Anterior cingulate cortex (tissue), 58 donors: ENCODE measurements around the gene MT1M.
A peak's percentile ranks its signal among the peaks of the same experiment; 100 is the strongest.

Experiments used
- DNase-seq, 58 donors: peaks; one replicate each; lab custom pipeline; 2025; lab: John Stamatoyannopoulos, UW

The MT1M gene

DNA sequence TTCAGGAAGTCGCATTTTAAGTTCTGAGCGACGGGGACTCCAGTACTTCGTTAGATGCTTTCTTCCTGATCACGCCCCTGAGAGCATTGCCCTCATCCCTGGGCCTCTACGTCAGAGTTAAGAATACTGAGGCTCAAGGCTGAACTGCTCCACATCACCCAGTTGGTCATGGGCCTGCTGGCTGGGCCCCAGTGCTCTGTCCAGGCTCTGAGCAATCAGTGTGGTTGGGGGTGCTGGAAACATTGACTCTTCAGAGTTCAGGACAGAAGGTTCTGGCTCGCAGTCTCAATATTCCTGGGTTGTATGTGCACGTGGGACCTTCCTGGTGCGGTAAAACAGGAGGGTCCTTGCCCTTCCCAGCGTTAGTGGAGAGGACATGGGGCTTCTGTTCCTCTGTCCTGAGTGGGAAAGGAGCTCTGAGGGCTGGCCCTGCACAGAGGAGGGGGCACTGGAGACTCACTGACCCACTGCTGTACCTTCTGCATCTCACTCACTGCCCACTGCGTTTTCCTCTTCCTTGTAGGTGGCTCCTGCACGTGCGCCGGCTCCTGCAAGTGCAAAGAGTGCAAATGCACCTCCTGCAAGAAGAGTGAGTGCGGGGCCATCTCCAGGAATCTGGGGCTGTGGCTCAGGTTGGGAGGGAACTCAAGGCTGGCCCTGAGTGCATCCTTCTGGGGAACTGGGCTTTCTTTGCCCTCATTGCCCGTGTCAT is 6.4 kb upstream of the MT1M start:
- DNase-seq: peak in 3 of 58 donors; percentile 34 to 40 (median 39)

DNA sequence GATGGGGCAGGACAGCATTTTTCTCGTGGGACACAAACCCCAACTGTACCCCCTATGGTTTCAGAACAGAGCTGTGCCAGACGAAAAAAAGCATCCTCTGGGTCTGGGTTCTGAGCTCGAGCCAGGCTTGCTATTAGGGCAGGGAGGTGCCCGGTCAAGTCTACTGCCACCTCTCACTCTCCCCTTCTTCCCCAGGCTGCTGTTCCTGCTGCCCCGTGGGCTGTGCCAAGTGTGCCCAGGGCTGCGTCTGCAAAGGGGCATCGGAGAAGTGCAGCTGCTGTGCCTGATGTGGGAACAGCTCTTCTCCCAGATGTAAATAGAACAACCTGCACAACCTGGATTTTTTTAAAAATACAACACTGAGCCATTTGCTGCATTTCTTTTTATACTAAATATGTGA is 5.8 kb upstream of the MT1M start:
- no peak for DNase-seq

DNA sequence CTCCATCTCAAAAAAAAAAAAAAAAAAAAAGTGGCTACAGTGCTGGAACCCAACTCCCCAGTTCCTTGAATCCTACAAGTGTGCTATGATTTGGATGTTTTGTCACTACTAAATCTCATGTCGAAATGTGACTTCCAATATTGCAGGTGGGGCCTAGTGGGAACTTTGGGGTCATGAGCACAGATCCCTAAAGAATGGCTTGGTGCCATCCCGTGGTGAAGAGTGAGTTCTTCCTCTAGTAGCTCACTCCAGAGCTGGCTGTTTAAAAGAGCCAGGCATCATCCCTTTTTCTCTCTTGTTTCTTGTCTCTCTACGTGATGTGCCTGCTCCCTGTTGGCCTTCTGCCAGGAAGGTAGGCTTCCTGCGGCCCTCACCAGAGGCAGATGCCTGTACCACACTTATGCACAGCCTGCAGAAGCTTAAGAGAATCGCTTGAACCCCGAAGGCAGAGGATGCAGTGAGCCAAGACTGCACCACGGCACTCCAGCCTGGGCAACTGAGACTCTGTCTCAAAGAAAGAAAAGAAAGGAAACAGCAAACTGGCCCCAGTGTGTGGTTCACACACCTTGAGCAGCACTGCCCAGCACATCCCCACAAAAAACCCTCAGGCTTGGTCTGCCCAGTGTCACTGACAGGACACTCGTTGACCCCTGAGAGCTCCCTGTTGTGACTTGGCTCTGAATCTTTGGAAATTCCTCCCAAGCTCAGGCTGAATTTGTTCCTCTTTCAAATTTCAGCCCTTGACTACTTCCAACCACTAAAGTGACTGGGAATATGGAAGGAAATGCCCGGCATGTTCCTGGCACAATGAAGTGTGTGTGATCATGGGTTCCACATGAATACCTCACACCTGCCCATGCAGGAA is 3.7 kb upstream of the MT1M start:
- DNase-seq: no peak

DNA sequence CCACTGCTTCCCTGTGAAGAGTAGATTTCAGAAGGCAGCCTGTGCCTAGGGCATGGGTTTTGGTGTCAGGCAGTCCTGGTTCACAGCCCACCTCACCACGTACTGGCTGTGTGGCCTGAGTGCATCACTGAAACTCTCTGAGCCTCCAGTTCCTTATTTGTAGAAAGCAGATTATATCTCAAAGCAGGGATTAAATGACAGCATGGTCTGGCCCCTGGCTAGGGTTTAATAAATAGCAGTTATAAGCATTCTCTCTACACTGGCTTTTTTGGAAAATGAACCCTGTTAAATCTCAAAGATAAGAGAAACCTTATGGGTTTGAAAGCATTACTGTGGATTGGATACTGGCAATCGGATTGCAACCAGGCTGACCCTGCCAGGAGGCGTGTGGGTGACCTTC is 2.9 kb upstream of the MT1M start:
- DNase-seq: no peak

DNA sequence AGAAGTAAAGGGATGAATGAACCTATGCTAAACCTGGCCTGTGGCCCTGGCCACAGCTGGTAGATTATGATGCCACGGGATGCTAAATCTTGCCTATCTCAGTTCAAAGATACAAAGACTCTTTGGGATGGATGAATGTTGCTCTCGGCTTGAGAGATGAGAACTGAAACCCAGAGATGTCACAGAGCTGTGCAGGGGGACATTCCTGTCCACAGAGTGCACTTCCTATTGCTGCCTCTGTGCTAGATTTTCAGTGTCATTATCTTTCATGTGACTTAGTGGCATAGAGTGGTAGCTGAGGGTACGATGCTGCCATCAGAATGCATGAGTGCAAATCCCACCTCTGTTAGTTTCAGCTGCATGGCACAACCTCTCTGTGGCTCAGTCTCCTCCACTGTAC is 2.3 kb upstream of the MT1M start:
- DNase-seq: no peak

DNA sequence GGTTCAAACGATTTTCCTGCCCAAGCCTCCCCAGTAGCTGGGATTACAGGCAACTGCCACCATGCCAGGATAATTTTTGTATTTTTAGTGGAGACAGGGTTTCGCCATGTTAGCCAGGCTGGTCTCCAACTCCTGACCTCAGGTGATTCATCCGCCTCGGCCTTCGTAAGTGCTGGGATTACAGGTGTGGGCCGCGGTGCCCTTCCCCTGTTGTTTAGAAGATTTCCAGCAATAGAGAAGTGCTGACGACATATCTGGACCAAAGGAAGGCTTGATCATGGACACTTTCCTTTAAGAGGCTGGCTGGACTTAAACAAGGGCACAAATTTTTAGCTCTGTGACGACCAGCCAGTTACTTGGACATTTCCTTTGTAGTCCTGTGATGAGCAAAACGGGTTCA is 1.3 kb upstream of the MT1M start:
- no peak for DNase-seq

DNA sequence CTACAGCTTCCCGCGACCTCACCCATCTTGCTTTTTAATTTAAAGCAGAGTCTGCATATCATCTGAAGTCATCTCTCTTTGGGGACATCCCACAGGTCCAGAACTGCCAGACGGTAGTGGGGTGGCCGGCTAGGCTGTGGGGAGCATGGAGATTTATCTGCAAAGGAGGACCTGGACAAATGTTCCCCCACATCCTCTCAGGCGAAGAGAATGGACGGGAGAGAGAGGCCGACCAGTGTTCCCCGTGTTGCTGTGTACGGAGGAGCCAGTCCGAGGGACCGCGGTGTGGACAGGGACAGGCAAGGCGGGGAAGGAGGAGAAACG is 665 bp upstream of the MT1M start:
- no peak for DNase-seq

DNA sequence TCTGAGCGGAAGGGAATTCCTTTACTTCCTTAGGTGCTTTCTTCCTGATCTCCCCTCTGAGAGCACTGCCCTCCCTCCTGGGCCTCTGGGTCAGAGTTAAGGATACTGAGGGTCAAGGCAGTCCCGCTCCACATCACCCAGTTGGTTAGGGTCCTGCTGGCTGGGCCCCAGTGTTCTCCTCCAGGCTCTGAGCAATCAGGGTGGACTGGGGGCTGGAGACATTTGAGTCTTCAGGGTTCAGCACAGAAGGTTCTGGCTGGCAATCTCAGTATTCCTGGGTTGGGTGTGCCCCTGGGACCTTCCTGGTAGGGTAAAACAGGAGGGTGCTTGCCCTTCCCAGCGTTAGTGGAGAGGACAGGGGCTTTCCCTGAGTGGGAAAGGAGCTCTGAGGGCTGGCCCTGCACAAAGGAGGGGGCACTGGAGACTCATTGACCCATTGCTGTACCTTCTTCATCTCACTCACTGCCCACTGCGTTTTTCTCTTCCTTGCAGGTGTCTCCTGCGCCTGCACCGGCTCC is 448 bp downstream of the MT1M start:
- DNase-seq: peak in 1 of 58 donors; percentile 37

DNA sequence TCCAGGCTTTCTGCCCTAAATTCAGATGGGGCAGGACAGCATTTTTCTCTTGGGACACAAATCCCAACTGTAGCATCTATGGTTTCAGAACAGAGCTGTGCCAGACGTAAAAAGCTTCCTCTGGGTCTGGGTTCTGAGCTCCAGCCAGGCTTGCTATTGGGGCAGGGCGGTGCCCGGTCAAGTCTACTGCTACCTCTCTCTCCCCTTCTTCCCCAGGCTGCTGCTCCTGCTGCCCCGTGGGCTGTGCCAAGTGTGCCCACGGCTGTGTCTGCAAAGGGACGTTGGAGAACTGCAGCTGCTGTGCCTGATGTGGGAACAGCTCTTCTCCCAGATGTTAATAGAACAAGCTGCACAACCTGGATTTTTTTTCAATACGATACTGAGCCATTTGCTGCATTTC is 1.1 kb downstream of the MT1M start:
- peak in 1 of 58 donors; percentile 14 for DNase-seq

DNA sequence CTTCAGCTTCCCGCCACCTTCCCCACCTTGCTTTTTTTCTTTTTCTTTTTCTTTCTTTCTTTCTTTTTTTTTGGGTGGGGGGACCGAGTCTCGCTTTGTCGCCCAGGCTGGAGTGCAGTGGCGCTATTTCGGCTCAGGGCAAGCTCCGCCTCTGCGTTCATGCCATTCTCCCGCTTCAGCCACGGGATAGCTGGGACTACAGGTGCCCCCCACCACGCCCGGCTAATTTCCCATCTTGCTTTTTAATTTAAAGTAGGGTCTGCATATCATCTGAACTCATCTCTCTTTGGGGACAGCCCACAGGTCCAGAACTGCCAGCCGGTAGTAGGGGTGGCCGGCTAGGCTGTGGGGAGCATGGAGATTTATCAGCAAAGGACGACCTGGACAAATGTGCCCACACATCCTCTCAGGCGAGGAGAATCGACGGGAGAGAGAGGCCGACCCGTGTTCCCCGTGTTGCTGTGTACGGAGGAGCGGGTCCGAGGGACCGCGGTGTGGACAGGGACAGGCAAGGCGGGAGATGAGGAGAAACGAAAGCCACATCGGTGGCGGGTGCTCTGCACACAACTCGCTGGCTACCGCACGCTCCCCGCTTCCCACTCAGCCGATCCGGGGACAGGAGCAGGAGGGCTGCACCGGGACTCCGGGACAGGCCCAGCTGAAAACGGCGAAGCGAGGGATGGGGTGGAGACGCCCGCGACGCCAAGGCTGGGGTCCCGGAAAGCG is 2.4 kb downstream of the MT1M start:
- no peak for DNase-seq

DNA sequence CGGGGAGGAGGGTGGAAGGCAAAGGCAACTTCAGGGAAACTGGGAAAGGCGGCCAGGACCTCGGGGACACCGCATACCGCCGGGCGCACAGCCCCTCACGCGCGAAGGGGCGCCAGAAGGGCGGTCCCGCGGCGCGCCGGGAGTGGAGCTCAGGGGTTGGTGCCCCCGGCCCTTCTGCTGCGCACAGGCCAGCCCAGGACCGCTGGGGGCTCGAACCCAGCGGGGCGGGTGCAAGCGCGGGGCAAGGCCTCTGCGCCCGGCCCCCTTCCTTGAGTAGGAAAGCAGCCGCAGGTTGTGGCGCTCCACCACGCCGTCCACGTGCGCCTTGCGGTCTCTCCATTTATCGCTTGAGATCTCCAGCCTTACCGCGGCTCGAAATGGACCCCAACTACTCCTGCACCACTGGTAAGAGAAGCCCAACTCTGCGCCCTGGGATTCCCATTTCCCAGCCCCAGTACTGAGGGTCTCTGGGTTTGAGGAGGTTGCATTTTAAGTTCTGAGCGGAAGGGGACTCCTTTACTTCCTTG is 3.0 kb downstream of the MT1M start:
- DNase-seq: no peak

DNA sequence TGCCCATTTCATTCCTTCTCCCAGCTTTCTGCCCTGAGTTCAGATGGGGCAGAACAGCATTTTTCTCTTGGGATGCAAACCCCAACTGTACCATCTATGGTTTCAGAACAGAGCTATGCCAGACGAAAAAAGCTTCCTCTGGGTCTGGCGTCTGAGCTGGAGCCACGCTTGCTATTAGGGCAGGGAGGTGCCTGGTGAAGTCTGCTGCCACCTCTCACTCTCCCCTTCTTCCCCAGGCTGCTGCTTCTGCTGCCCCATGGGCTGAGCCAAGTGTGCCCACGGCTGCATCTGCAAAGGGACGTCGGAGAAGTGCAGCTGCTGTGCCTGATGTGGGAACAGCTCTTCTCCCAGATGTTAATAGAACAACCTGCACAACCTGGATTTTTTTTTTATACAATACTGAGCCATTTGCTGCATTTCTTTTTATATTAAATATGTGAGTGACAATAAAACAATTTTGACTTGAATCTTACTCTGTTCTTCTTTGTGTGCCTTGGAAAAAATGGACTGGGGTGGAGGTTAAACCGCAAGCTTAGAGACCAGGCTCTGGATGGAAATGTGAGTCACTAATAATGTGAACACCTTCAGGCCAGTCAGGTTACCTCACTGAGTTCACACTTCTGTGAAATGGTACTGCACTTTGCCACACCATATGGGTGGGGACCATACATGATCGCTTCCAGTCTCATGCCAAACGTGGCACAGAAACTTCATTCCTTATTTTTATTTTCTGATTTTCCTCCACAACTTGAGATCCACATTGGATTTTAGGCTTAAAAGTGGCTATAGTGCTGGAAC is 4.4 kb downstream of the MT1M start:
- DNase-seq: no peak

DNA sequence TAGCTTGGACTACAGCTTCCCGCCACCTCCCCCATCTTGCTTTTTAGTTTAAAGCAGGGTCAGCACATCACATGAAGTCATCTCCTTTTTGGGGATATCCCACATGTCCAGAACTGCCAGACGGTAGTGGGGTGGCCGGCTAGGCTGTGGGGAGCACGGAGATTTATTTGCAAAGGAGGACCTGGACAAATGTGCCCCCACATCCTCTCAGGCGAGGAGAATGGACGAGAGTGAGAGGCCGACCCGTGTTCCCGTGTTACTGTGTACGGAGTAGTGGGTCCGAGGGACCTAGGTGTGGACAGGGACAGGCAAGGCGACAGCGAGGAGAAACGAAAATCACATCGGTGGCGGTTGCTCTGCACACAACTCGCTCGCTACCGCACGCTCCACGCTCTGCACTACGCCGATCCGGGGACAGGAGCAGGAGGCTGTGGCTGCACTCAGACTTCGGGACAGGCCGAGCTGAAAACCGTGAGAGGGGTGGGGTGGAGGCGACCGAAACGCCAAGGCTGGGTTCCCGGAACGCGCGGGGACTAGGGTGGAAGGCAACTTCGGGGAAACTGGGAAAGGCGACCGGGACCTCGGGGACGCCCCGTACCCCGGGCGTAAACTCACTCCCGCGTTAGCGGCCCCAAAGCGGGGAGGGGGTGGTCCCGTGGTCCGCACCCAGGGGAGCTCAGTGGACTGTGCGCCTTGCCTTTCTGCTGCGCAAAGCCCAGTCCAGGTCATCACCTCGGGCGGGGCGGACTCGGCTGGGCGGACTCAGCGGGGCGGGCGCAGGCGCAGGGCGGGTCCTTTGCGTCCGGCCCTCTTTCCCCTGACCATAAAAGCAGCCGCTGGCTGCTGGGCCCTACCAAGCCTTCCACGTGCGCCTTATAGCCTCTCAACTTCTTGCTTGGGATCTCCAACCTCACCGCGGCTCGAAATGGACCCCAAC is 5.6 kb downstream of the MT1M start, which contains the start of gene MT1A:
Gene MT1A, plus strand, starts transcription at position 853 of the 937 bp plus-strand sequence. Its CDS starts 73 bp downstream, at position 926.
- peak in 24 of 58 donors; percentile 5 to 53 (median 25) for DNase-seq

DNA sequence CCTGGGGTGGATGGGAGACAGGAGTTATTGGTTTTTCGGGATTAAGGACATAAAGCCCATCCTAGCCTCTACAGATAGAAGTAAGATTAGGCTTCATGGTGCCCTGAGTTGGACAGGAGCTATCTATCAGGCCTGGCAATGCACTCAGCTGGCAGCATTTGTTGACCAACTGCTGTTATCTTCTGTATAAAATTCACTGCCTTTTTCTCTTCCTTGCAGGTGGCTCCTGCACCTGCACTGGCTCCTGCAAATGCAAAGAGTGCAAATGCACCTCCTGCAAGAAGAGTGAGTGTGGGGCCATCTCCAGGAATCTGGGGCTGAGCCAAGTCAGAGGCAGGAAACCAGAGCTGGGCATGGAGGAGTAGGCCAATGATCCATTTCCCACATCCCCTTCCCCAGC is 6.6 kb downstream of the MT1M start:
- DNase-seq: no peak

DNA sequence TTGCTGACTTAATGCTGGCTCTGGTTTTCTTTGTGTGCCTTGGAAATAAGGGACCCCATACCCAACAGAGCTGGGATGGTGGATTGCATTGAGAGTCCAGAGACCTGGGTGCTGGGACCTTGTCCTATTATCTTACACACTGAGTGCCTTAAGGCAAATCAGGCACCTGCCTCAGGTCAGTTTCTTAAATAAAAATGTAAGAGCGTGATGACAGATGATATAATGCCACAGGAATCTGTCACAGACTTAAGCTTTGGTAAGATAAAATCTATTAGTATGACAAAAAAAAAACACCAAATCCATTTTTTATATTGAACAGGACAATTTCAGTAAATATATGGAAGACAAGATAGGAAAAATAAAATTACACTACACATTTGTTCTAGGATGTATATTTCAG is 7.6 kb downstream of the MT1M start:
- DNase-seq: no peak

DNA sequence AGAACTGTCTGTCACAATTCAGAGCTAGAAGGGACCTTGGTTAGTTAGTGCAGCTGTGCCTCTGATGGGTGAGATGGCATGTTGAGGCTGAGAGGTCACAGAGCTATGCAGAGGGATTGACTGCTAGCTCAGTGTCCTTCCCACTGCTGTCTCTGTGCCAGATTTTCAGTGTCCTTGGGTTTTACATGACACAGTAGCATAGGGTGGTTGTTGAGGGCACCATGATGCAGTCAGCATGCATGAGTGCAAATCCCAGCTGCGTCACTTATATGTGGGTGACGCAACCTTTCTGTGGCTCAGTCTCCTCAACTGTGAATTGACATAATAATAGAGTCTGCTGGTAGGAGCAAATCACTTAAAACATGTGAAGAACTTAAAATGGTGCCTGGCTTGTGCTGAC is 8.7 kb downstream of the MT1M start:
- no peak for DNase-seq

DNA sequence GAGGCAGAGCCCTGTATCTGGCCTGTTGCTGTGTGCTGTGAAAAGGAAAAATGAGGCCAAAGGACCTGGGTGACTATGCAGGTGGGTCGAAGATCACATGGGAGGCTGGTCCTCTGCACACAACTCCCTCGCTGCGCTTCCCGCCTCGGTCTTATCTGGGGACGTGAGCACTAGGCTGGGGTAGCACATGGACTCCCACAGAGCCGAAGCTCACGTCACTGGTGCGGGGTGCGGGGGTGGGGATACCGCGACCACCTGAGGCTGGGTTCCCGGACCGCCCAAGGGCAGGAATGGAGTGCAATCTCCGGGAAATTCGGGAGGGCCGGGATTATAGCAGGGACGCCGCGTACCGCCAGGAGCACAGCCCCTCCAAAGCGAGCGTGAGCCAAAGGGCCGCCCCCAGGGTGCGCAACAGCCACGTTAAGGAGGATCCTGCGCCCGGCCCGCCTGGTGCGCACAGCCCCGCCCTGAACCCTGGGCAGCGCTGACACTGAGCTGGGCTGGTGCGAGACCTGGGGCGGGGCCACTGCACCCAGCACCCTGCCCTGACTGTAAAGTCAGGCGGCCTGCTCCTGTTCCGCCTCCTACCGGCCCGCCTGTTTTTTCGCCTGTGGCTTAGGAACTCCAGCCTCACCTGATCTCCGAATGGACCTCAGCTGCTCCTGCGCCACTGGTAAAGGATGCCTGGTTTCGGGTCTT is 10.8 kb downstream of the MT1M start:
- peak in 1 of 58 donors; percentile 21 for DNase-seq

DNA sequence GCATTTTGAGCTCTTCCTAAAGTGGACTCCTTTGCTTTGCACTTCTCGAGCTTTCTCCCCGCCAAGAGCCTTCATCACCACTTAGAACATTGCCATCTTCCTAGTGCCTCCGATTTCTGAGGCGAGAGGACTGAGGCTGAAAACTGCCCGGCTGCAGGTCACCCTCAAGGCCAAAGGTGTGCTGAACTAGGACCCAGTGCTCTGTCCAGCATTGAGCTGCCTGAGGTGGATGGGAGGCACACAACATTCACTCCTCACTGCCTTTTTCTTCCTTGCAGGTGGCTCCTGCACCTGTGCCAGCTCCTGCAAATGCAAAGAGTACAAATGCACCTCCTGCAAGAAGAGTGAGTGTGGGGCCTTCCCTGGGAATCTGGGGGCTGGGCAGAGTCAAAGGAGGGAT is 11.4 kb downstream of the MT1M start:
- DNase-seq: no peak
